K562 (cell line): Measurements from ENCODE around the gene LDAH. TPM values are rescaled to one million over a fixed set of nuclear protein-coding genes. Genes with fewer than 3 reads are reported as not detected.

Source experiments
- ADNP ChIP-seq: fragments of 200-800 bp; sonication (Bioruptor generic); IDR thresholded peaks from 2 replicates; pipeline ENCODE4 v1.6.1; 2016; ENCODE audit warnings: missing genetic modification characterization, missing compliant biosample characterization
- ESRRA ChIP-seq: fragments of 450-650 bp; IDR thresholded peaks from 2 replicates; pipeline ENCODE4 v1.6.1; 2014; ENCODE audit warnings: low read depth, mild to moderate bottlenecking, moderate library complexity, borderline replicate concordance
- MGA ChIP-seq: fragments of 450-650 bp; IDR thresholded peaks from 2 replicates; pipeline ENCODE4 v1.6.1; 2016; ENCODE audit warnings: mild to moderate bottlenecking, moderate library complexity
- PTBP1 ChIP-seq: fragments of 200-400 bp; formaldehyde crosslinking; IDR thresholded peaks from 2 replicates; pipeline ENCODE4 v1.6.1; 2017; ENCODE audit warnings: low read depth, low read length
- RBM15 ChIP-seq: fragments of 200-400 bp; formaldehyde crosslinking; IDR thresholded peaks from 2 replicates; pipeline ENCODE4 v1.6.1; 2018; ENCODE audit warnings: mild to moderate bottlenecking, low read length, moderate library complexity; ENCODE audit not compliant: insufficient read depth
- SP1 ChIP-seq: sonication (generic); formaldehyde crosslinking; IDR thresholded peaks from 2 replicates; pipeline ENCODE4 v1.8.1; 2022; ENCODE audit warnings: mild to moderate bottlenecking, missing genetic modification reagents
- TCFL5 ChIP-seq: fragments of 250-450 bp; sonication (Bioruptor Pico); conservative IDR thresholded peaks from 2 replicates; pipeline ENCODE4 v1.6.1; 2021; ENCODE audit warnings: mild to moderate bottlenecking, moderate library complexity, matching md5 sums
- XRCC4 ChIP-seq: IDR thresholded peaks from one replicate; pipeline ENCODE4 v1.6.1; 2011; ENCODE audit not compliant: insufficient read depth, insufficient read length; ENCODE audit errors: extremely low read depth
- polyA plus RNA-seq, 8 experiments: library from polyadenylated mRNA; depleted of rRNA in 4 of 8; stranded (reverse) in 5 of 8; unstranded in 3 of 8; fragments of >200 nt; fragmentation: Nextera tagmentation in 2 of 8; fragmentation: Illumina TruSeq in 1 of 8; extraction: Ambion mirVana in 2 of 8; extraction: Trizol in 1 of 8; gene quantifications; 2 replicates each; pipeline versions ENCODE4 v1.2.1 to v1.2.3, GENCODE V29; 2011 to 2014; ENCODE audit warnings: inconsistent platforms in 1 of 8, missing spikeins in 1 of 8
- total RNA-seq, 7 experiments: library from RNA; depleted of rRNA in 6 of 7; stranded (reverse); fragments of >200 nt in 6 of 7; fragmentation: Illumina TruSeq in 2 of 7; extraction: Trizol in 2 of 7; gene quantifications; 2 replicates each; pipeline versions ENCODE4 v1.2.1 to v1.2.3, GENCODE V29; 2011 to 2021; ENCODE audit warnings: low replicate concordance in 1 of 7
- TF ChIP-seq, protein P1 (sequence below): sonication (generic); formaldehyde crosslinking; IDR thresholded peaks from 2 replicates; pipeline ENCODE4 v1.8.1; 2023; ENCODE audit warnings: missing genetic modification reagents, mild to moderate bottlenecking, borderline replicate concordance

Gene LDAH
- total and polyA plus RNA-seq, 9 of the 15 experiments (the other 6 are each of a cell fraction or from before 2014, with no cell fraction given) = 22.3 to 60.1 (median 40.0) TPM

- TF ChIP-seq XRCC4 (no peak), TCFL5 (CRISPR knock-in tag) (no peak), PTBP1 (no peak), SP1 (CRISPR knock-in tag) (no peak), MGA (no peak), RBM15 (no peak), ADNP (tag) (no peak), ESRRA (peak; percentile 77)
- TF ChIP-seq, protein P1, sequence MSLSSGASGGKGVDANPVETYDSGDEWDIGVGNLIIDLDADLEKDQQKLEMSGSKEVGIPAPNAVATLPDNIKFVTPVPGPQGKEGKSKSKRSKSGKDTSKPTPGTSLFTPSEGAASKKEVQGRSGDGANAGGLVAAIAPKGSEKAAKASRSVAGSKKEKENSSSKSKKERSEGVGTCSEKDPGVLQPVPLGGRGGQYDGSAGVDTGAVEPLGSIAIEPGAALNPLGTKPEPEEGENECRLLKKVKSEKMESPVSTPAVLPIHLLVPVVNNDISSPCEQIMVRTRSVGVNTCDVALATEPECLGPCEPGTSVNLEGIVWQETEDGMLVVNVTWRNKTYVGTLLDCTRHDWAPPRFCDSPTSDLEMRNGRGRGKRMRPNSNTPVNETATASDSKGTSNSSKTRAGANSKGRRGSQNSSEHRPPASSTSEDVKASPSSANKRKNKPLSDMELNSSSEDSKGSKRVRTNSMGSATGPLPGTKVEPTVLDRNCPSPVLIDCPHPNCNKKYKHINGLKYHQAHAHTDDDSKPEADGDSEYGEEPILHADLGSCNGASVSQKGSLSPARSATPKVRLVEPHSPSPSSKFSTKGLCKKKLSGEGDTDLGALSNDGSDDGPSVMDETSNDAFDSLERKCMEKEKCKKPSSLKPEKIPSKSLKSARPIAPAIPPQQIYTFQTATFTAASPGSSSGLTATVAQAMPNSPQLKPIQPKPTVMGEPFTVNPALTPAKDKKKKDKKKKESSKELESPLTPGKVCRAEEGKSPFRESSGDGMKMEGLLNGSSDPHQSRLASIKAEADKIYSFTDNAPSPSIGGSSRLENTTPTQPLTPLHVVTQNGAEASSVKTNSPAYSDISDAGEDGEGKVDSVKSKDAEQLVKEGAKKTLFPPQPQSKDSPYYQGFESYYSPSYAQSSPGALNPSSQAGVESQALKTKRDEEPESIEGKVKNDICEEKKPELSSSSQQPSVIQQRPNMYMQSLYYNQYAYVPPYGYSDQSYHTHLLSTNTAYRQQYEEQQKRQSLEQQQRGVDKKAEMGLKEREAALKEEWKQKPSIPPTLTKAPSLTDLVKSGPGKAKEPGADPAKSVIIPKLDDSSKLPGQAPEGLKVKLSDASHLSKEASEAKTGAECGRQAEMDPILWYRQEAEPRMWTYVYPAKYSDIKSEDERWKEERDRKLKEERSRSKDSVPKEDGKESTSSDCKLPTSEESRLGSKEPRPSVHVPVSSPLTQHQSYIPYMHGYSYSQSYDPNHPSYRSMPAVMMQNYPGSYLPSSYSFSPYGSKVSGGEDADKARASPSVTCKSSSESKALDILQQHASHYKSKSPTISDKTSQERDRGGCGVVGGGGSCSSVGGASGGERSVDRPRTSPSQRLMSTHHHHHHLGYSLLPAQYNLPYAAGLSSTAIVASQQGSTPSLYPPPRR (CRISPR knock-in tag) = no peak
These were observed 171.8 kb downstream of the LDAH start, which contains the start of gene HS1BP3 (continued) for GRCh38 chr2:20650877-20651730.
